GM18498 (cell line): ENCODE data around the gene FOXK1.

Experiments used
- ATAC-seq: cut with Tn5 transposase; IDR thresholded peaks from one replicate; pipeline ENCODE4 v1.9.1; 2021; ENCODE audit warnings: mild to moderate bottlenecking, moderate library complexity; ENCODE audit not compliant: unreplicated experiment

The FOXK1 gene

GRCh38 chr7:4814433-4814832, 132.3 kb downstream of the FOXK1 start:
- no peak for ATAC-seq

GRCh38 chr7:4815121-4815520, 133.0 kb downstream of the FOXK1 start:
- no peak for ATAC-seq

GRCh38 chr7:4815609-4816418, 133.7 kb downstream of the FOXK1 start:
- no peak for ATAC-seq

- ATAC-seq: no peak
Measured at GRCh38 chr7:4816419-4817080, 134.5 kb downstream of the FOXK1 start.

GRCh38 chr7:4817178-4817901, 135.2 kb downstream of the FOXK1 start:
- ATAC-seq: no peak

GRCh38 chr7:4818000-4818794, 136.1 kb downstream of the FOXK1 start:
- ATAC-seq: no peak

GRCh38 chr7:4819560-4820404, 137.7 kb downstream of the FOXK1 start:
- no peak for ATAC-seq

- no peak for ATAC-seq
Measured at GRCh38 chr7:4820405-4820966, 138.4 kb downstream of the FOXK1 start.
